GM23338 (cell line): ENCODE data around the gene ESR1. TPM values are rescaled to one million over a fixed set of nuclear protein-coding genes. Genes with fewer than 3 reads are reported as not detected.

Experiments
- CREB1 ChIP-seq: fragments of 250-450 bp; sonication (Bioruptor Pico); IDR thresholded peaks from 2 replicates; pipeline ENCODE4 v1.5.0; 2020; ENCODE audit warnings: low read depth, mild to moderate bottlenecking, moderate library complexity
- EZH2 ChIP-seq: fragments of 200-600 bp; sonication (generic); IDR thresholded peaks from one replicate; pipeline ENCODE4 v1.8.0; 2017; ENCODE audit warnings: antibody characterized with exemption, mild to moderate bottlenecking, low read depth; ENCODE audit not compliant: unreplicated experiment
- JUNB ChIP-seq: IDR thresholded peaks from one replicate; pipeline ENCODE4 v1.6.1; 2016; ENCODE audit warnings: antibody characterized with exemption; ENCODE audit not compliant: unreplicated experiment
- NANOG ChIP-seq: IDR thresholded peaks from 2 replicates; pipeline ENCODE4 v1.6.1; 2016; ENCODE audit warnings: antibody characterized with exemption, borderline replicate concordance
- STAT1 ChIP-seq: IDR thresholded peaks from one replicate; pipeline ENCODE4 v1.6.1; 2016; ENCODE audit warnings: antibody characterized with exemption; ENCODE audit not compliant: unreplicated experiment
- polyA plus RNA-seq: library from polyadenylated mRNA; unstranded; fragments of >200 nt; fragmentation: Nextera tagmentation; extraction: Ambion mirVana; gene quantifications from 2 replicates; pipeline ENCODE4 v1.2.1, GENCODE V29; 2016
- total RNA-seq: library from RNA; depleted of rRNA; stranded (reverse); fragments of >200 nt; shearing (Covaris generic); gene quantifications from 2 replicates; pipeline ENCODE4 v1.2.3, GENCODE V29; 2014
- TF ChIP-seq, protein P1 (sequence below): fragments of 250-450 bp; sonication (Bioruptor Pico); IDR thresholded peaks from 2 replicates; pipeline ENCODE4 v1.5.0; 2020; ENCODE audit warnings: mild to moderate bottlenecking, moderate library complexity
- TF ChIP-seq, protein P2 (sequence below): IDR thresholded peaks from one replicate; pipeline ENCODE4 v1.6.1; 2018; ENCODE audit warnings: antibody characterized with exemption; ENCODE audit not compliant: unreplicated experiment

The ESR1 gene
- total and polyA plus RNA-seq, 2 experiments from 2014 or later = 0.94 TPM; not detected in 1

DNA sequence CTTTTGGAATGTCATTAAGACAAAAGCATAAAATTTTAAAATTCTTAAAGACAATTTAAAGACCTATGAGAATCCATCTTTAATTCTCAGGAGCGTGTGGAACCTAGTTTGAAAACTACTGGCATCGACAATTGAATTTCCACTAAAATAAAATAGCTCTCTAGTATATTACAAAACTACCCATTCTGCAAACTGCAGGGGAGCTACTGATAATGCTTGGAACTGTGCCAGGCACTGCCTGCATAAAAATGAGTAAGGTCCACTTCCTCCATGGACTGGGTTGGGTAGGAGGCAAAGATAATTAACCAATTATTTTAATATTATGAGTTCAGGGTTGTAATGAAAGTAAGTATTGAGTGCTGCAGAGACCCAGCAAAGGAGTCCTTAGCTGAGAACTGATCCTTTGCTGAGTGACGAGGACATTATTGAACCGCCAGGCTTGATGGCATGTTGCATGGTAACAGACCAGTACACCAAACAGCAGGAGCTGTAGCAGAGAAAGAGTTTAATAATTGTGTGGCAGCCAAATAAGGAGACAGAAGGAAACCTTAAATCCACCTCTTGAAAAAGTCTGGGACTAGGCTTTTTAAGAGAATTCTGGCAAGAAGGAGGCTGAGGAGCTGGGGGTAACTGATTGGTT, 261.3 kb downstream of the ESR1 start (continued):
- TF ChIP-seq, protein P1, sequence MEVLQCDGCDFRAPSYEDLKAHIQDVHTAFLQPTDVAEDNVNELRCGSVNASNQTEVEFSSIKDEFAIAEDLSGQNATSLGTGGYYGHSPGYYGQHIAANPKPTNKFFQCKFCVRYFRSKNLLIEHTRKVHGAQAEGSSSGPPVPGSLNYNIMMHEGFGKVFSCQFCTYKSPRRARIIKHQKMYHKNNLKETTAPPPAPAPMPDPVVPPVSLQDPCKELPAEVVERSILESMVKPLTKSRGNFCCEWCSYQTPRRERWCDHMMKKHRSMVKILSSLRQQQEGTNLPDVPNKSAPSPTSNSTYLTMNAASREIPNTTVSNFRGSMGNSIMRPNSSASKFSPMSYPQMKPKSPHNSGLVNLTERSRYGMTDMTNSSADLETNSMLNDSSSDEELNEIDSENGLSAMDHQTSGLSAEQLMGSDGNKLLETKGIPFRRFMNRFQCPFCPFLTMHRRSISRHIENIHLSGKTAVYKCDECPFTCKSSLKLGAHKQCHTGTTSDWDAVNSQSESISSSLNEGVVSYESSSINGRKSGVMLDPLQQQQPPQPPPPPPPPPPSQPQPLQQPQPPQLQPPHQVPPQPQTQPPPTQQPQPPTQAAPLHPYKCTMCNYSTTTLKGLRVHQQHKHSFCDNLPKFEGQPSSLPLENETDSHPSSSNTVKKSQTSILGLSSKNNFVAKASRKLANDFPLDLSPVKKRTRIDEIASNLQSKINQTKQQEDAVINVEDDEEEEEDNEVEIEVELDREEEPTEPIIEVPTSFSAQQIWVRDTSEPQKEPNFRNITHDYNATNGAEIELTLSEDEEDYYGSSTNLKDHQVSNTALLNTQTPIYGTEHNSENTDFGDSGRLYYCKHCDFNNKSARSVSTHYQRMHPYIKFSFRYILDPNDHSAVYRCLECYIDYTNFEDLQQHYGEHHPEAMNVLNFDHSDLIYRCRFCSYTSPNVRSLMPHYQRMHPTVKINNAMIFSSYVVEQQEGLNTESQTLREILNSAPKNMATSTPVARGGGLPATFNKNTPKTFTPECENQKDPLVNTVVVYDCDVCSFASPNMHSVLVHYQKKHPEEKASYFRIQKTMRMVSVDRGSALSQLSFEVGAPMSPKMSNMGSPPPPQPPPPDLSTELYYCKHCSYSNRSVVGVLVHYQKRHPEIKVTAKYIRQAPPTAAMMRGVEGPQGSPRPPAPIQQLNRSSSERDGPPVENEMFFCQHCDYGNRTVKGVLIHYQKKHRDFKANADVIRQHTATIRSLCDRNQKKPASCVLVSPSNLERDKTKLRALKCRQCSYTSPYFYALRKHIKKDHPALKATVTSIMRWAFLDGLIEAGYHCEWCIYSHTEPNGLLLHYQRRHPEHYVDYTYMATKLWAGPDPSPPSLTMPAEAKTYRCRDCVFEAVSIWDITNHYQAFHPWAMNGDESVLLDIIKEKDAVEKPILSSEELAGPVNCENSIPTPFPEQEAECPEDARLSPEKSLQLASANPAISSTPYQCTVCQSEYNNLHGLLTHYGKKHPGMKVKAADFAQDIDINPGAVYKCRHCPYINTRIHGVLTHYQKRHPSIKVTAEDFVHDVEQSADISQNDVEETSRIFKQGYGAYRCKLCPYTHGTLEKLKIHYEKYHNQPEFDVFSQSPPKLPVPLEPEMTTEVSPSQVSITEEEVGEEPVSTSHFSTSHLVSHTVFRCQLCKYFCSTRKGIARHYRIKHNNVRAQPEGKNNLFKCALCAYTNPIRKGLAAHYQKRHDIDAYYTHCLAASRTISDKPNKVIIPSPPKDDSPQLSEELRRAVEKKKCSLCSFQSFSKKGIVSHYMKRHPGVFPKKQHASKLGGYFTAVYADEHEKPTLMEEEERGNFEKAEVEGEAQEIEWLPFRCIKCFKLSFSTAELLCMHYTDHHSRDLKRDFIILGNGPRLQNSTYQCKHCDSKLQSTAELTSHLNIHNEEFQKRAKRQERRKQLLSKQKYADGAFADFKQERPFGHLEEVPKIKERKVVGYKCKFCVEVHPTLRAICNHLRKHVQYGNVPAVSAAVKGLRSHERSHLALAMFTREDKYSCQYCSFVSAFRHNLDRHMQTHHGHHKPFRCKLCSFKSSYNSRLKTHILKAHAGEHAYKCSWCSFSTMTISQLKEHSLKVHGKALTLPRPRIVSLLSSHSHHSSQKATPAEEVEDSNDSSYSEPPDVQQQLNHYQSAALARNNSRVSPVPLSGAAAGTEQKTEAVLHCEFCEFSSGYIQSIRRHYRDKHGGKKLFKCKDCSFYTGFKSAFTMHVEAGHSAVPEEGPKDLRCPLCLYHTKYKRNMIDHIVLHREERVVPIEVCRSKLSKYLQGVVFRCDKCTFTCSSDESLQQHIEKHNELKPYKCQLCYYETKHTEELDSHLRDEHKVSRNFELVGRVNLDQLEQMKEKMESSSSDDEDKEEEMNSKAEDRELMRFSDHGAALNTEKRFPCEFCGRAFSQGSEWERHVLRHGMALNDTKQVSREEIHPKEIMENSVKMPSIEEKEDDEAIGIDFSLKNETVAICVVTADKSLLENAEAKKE (CRISPR knock-in tag) = no peak
- TF ChIP-seq, protein P2, sequence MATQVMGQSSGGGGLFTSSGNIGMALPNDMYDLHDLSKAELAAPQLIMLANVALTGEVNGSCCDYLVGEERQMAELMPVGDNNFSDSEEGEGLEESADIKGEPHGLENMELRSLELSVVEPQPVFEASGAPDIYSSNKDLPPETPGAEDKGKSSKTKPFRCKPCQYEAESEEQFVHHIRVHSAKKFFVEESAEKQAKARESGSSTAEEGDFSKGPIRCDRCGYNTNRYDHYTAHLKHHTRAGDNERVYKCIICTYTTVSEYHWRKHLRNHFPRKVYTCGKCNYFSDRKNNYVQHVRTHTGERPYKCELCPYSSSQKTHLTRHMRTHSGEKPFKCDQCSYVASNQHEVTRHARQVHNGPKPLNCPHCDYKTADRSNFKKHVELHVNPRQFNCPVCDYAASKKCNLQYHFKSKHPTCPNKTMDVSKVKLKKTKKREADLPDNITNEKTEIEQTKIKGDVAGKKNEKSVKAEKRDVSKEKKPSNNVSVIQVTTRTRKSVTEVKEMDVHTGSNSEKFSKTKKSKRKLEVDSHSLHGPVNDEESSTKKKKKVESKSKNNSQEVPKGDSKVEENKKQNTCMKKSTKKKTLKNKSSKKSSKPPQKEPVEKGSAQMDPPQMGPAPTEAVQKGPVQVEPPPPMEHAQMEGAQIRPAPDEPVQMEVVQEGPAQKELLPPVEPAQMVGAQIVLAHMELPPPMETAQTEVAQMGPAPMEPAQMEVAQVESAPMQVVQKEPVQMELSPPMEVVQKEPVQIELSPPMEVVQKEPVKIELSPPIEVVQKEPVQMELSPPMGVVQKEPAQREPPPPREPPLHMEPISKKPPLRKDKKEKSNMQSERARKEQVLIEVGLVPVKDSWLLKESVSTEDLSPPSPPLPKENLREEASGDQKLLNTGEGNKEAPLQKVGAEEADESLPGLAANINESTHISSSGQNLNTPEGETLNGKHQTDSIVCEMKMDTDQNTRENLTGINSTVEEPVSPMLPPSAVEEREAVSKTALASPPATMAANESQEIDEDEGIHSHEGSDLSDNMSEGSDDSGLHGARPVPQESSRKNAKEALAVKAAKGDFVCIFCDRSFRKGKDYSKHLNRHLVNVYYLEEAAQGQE = no peak
- TF ChIP-seq STAT1 = no peak
- TF ChIP-seq JUNB = no peak
- no peak for TF ChIP-seq EZH2
- no peak for TF ChIP-seq NANOG
- TF ChIP-seq CREB1 (CRISPR knock-in tag) = no peak
